ENCODE data around the gene PRR14L. TPM values are rescaled to one million over a fixed set of nuclear protein-coding genes. Genes with fewer than 3 reads are reported as not detected.

The PRR14L gene
- total and polyA plus RNA-seq, 2 of the 13 experiments (the other 11 are each of a cell fraction or from before 2014, with no cell fraction given): 6.6 to 16.5 TPM

- TF ChIP-seq ZNF180 (CRISPR knock-in tag; IDR thresholded peaks at IDR 0.05; ENCODE audit: borderline replicate concordance, low read depth): no peak
- peak; percentile 88 for TF ChIP-seq KMT2A (CRISPR knock-in tag; IDR thresholded peaks at IDR 0.05)
- TF ChIP-seq HDAC1 (CRISPR knock-in tag; IDR thresholded peaks at IDR 0.05): peak; percentile 78; the same call in 1 of the 2 replicates
- peak; percentile 36; the same call in 1 of the 2 replicates for TF ChIP-seq ZXDC (CRISPR knock-in tag; IDR thresholded peaks at IDR 0.05)
- TF ChIP-seq ZNF607 (CRISPR knock-in tag; IDR thresholded peaks at IDR 0.05; ENCODE audit: borderline replicate concordance): 0 out of 2 replicates have a peak, but pooled peaks have one; percentile 58
- TF ChIP-seq GABPB1 (CRISPR knock-in tag; IDR thresholded peaks at IDR 0.05): peak; percentile 95
- peak; percentile 52; the same call in 1 of the 2 replicates for TF ChIP-seq ZNF878 (CRISPR knock-in tag; IDR thresholded peaks at IDR 0.05)
- no peak for TF ChIP-seq ZNF318 (CRISPR knock-in tag; IDR thresholded peaks at IDR 0.05)
- TF ChIP-seq, protein P1, sequence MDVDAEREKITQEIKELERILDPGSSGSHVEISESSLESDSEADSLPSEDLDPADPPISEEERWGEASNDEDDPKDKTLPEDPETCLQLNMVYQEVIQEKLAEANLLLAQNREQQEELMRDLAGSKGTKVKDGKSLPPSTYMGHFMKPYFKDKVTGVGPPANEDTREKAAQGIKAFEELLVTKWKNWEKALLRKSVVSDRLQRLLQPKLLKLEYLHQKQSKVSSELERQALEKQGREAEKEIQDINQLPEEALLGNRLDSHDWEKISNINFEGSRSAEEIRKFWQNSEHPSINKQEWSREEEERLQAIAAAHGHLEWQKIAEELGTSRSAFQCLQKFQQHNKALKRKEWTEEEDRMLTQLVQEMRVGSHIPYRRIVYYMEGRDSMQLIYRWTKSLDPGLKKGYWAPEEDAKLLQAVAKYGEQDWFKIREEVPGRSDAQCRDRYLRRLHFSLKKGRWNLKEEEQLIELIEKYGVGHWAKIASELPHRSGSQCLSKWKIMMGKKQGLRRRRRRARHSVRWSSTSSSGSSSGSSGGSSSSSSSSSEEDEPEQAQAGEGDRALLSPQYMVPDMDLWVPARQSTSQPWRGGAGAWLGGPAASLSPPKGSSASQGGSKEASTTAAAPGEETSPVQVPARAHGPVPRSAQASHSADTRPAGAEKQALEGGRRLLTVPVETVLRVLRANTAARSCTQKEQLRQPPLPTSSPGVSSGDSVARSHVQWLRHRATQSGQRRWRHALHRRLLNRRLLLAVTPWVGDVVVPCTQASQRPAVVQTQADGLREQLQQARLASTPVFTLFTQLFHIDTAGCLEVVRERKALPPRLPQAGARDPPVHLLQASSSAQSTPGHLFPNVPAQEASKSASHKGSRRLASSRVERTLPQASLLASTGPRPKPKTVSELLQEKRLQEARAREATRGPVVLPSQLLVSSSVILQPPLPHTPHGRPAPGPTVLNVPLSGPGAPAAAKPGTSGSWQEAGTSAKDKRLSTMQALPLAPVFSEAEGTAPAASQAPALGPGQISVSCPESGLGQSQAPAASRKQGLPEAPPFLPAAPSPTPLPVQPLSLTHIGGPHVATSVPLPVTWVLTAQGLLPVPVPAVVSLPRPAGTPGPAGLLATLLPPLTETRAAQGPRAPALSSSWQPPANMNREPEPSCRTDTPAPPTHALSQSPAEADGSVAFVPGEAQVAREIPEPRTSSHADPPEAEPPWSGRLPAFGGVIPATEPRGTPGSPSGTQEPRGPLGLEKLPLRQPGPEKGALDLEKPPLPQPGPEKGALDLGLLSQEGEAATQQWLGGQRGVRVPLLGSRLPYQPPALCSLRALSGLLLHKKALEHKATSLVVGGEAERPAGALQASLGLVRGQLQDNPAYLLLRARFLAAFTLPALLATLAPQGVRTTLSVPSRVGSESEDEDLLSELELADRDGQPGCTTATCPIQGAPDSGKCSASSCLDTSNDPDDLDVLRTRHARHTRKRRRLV (CRISPR knock-in tag; IDR thresholded peaks at IDR 0.05): peak; percentile 84
- TF ChIP-seq ZFP36L1 (CRISPR knock-in tag; IDR thresholded peaks at IDR 0.05): peak; percentile 21; the same call in 1 of the 2 replicates
- TF ChIP-seq, protein P2, sequence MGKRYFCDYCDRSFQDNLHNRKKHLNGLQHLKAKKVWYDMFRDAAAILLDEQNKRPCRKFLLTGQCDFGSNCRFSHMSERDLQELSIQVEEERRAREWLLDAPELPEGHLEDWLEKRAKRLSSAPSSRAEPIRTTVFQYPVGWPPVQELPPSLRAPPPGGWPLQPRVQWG (CRISPR knock-in tag; IDR thresholded peaks at IDR 0.05; ENCODE audit: borderline replicate concordance, low read depth): no peak
Measured at GRCh38 chr22:31749636-31750364, at the start of gene PRR14L (continued).

Measured in HepG2 (cell line).